Keratinocyte (primary cell): Measurements from ENCODE around the gene MBNL2.

ENCODE experiments used
- CTCF ChIP-seq, 3 experiments: IDR thresholded peaks in 1 of 3; conservative IDR thresholded peaks in 1 of 3; optimal IDR thresholded peaks in 1 of 3; 2 replicates in 2 of 3; 3 replicates in 1 of 3; pipeline versions ENCODE3 to v1.5.1; 2011; ENCODE audit warnings: low read length in 3 of 3, mild to moderate bottlenecking in 3 of 3, moderate library complexity in 2 of 3, control low read depth in 1 of 3, inconsistent platforms in 1 of 3; ENCODE audit not compliant: insufficient read depth in 2 of 3; ENCODE audit errors: extremely low read depth in 1 of 3
- EZH2 ChIP-seq: IDR thresholded peaks from one replicate; pipeline ENCODE4 v1.6.1; 2012; ENCODE audit warnings: inconsistent platforms, mild to moderate bottlenecking, low read length, moderate library complexity

GRCh38 chr13:97262058-97262457 lies 39.9 kb downstream of the MBNL2 start:
- TF ChIP-seq CTCF (optimal IDR thresholded peaks at IDR 0.05 in 1 of 3, IDR thresholded peaks at IDR 0.05 in 1 of 3, conservative IDR thresholded peaks at IDR 0.05 in 1 of 3; ENCODE audit: extremely low read depth in 1 of 3, insufficient read depth in 2 of 3, low read length in 3 of 3), result no peak
- TF ChIP-seq EZH2, result no peak
